ENCODE data around the gene JAZF1.

JAZF1 gene

GRCh38 chr7:28093623-28094232 is 86.9 kb downstream of the JAZF1 start:
- H3K4me3 ChIP-seq (ENCODE audit: low read depth, low read length) = no peak overlapping the region
- TF ChIP-seq CTCF (IDR thresholded peaks at IDR 0.05; ENCODE audit: low read depth, low read length) = peak; percentile 71
- in situ Hi-C loops (cut with HindIII; ENCODE audit: low sequenced_read_pairs) = no loop called here
- peak; percentile 63 for DNase-seq (ENCODE audit: low read depth, low spot score)

- no peak for TF ChIP-seq CTCF (IDR thresholded peaks at IDR 0.05; ENCODE audit: low read depth, low read length)
- no peak for DNase-seq (ENCODE audit: low read depth, low spot score)
- in situ Hi-C loops (cut with HindIII; ENCODE audit: low sequenced_read_pairs) = no loop called here
- H3K4me3 ChIP-seq (ENCODE audit: low read depth, low read length) = no peak overlapping the region
These were observed 89.4 kb downstream of the JAZF1 start for GRCh38 chr7:28091190-28091589.

GRCh38 chr7:28088901-28089714 is 91.5 kb downstream of the JAZF1 start:
- in situ Hi-C loops (cut with HindIII; ENCODE audit: low sequenced_read_pairs) = no loop called here
- no peak for TF ChIP-seq CTCF (IDR thresholded peaks at IDR 0.05; ENCODE audit: low read depth, low read length)
- no peak for DNase-seq (ENCODE audit: low read depth, low spot score)
- H3K4me3 ChIP-seq (ENCODE audit: low read depth, low read length) = no peak overlapping the region

- in situ Hi-C loops (cut with HindIII; ENCODE audit: low sequenced_read_pairs) = no loop called here
- DNase-seq (ENCODE audit: low read depth, low spot score) = no peak
- no peak overlapping the region for H3K4me3 ChIP-seq (ENCODE audit: low read depth, low read length)
- no peak for TF ChIP-seq CTCF (IDR thresholded peaks at IDR 0.05; ENCODE audit: low read depth, low read length)
These were observed 92.6 kb downstream of the JAZF1 start for GRCh38 chr7:28088032-28088431.

GRCh38 chr7:28086198-28086597 is 94.4 kb downstream of the JAZF1 start:
- DNase-seq (ENCODE audit: low read depth, low spot score) = no peak
- no peak overlapping the region for H3K4me3 ChIP-seq (ENCODE audit: low read depth, low read length)
- in situ Hi-C loops (cut with HindIII; ENCODE audit: low sequenced_read_pairs) = no loop called here
- no peak for TF ChIP-seq CTCF (IDR thresholded peaks at IDR 0.05; ENCODE audit: low read depth, low read length)

GRCh38 chr7:28083998-28084985 is 96.3 kb downstream of the JAZF1 start:
- in situ Hi-C loops (cut with HindIII; ENCODE audit: low sequenced_read_pairs) = no loop called here
- TF ChIP-seq CTCF (IDR thresholded peaks at IDR 0.05; ENCODE audit: low read depth, low read length) = no peak
- no peak for DNase-seq (ENCODE audit: low read depth, low spot score)
- no peak overlapping the region for H3K4me3 ChIP-seq (ENCODE audit: low read depth, low read length)
